Activated naive CD8-positive, alpha-beta T cell treated with anti-CD3 and anti-CD28 coated beads for 36 hours (primary cell): ENCODE results near the gene CYP3A5. TPM values are rescaled to one million over a fixed set of nuclear protein-coding genes. Genes with fewer than 3 reads are reported as not detected.
"Not testable (repeated sequence)": the region's sequence is repeated elsewhere in the genome, so short reads cannot be mapped to it uniquely, and the experiment has no call there.

Source experiments
- DNase-seq: peaks from one replicate; pipeline ENCODE4 v3.0.0; 2021
- H3K27ac Mint-ChIP-seq: one replicate; pipeline ENCODE4 v1.8.0; 2022; ENCODE audit warnings: mild to moderate bottlenecking, moderate library complexity, mixed read lengths
- H3K27me3 Mint-ChIP-seq: one replicate; pipeline ENCODE4 v1.8.0; 2022; ENCODE audit warnings: mild to moderate bottlenecking, mixed read lengths
- H3K36me3 Mint-ChIP-seq: one replicate; pipeline ENCODE4 v1.8.0; 2021; ENCODE audit warnings: mild to moderate bottlenecking, mixed read lengths
- H3K4me1 Mint-ChIP-seq: one replicate; pipeline ENCODE4 v1.8.0; 2021; ENCODE audit warnings: mixed read lengths
- H3K4me3 Mint-ChIP-seq: one replicate; pipeline ENCODE4 v1.8.0; 2022; ENCODE audit warnings: mild to moderate bottlenecking, moderate library complexity, mixed read lengths
- H3K9me3 Mint-ChIP-seq: one replicate; pipeline ENCODE4 v1.8.0; 2022; ENCODE audit warnings: mixed read lengths
- total RNA-seq, 2 experiments: library from RNA; stranded (reverse); gene quantifications; one replicate each; pipeline ENCODE4 v1.2.3, GENCODE V29; 2021

The CYP3A5 gene
- total RNA-seq: not detected

DNA sequence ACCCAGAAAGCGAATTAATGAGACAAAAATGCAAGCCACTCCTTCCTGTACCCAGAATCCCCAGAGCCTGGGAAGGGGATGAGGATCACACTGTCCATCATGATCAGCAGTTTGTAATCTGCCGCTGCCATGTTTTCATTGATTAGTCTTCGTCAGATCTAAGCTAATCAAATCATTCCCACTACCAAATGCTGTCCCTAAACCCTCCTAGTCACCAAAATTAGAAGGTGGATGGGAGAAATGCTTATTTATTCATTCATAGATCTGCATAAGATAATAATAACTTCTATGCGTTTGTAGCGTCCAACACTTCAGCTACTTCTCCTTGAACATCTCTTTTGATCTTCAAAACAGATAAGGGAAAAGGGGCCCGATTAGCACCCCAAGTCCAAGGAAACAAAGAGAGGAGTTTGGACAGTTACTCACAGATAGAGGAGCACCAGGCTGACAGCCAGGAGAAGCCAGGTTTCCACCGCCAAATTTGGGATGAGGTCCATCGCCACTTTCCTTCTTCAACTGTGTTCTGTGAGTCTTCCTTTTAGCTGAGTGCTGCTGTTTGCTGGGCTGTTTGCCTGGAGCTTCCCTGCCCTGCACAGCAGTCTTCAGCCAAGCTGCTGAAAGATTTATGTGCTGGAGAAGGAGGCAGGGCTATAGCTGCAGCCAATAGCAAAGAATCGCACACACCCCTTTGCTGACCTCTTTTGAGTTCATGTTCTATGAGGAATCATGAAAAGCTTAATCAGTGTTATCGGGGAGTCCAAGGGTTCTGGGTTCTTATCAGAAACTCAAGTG is at the start of gene CYP3A5:
Gene CYP3A5 (minus strand): TSS at position 597 of the 792 bp plus-strand sequence. CDS start 100 bp downstream, at position 497.
- peaks cover 14% of the 10 kb centered on the region for H3K4me1 Mint-ChIP-seq
- no peak within 1 kb of the TSS for H3K4me3 Mint-ChIP-seq
- DNase-seq: no peak
- H3K27ac Mint-ChIP-seq: no peak within 1 kb of the TSS
- H3K36me3 Mint-ChIP-seq: peaks cover 6% of the 10 kb centered on the region
- no peaks in the 10 kb centered on the region for H3K27me3 Mint-ChIP-seq
- peaks cover 6% of the 10 kb centered on the region for H3K9me3 Mint-ChIP-seq

DNA sequence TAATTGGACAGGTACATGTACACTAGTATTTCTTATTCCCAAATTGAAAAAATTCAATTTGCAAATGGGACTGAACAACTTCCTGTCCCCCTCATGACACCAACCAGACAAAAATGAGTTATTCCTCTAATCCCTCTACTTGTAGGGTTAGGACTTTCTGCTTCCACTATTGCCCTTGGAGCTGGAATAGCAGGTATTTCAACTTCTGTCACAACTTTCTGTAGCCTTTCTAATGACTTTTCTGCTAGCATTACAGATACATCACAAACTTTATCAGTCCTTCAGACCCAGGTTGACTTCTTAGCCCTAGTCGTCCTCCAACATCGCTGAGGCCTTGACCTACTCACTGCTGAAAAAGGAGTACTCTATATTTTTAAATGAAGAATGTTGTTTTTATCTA is 48.8 kb upstream of the CYP3A5 start:
- Mint-ChIP-seq H3K36me3 (peaks cover 4% of the 10 kb centered on the region), H3K27ac (no peak overlapping the region), H3K4me1 (peaks cover 10% of the 10 kb centered on the region), H3K9me3 (no peaks in the 10 kb centered on the region), H3K27me3 (no peaks in the 10 kb centered on the region), H3K4me3 (no peak overlapping the region)
- no peak for DNase-seq

DNA sequence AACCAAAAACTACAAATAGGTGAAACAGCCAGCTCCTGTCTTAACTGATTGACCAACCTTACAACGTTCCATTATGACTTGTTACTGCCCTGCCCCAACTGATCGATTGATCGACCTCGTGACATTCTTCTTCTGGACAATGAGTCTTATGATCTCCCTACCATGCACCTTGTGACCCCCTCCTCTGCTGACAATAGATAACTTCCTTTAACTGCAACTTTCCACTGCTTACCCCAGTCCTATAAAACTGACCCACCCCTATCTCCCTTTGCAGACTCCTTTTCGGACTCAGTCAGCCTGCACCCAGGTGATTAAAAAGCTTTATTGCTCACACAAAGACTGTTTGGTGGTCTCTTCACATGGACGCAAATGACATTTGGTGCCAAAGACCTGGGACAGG is 43.4 kb upstream of the CYP3A5 start:
- not testable (repeated sequence) for H3K27ac Mint-ChIP-seq, H3K27me3 Mint-ChIP-seq, H3K36me3 Mint-ChIP-seq, H3K4me3 Mint-ChIP-seq, H3K9me3 Mint-ChIP-seq, DNase-seq
- H3K4me1 Mint-ChIP-seq: peaks cover 17% of the 10 kb centered on the region

DNA sequence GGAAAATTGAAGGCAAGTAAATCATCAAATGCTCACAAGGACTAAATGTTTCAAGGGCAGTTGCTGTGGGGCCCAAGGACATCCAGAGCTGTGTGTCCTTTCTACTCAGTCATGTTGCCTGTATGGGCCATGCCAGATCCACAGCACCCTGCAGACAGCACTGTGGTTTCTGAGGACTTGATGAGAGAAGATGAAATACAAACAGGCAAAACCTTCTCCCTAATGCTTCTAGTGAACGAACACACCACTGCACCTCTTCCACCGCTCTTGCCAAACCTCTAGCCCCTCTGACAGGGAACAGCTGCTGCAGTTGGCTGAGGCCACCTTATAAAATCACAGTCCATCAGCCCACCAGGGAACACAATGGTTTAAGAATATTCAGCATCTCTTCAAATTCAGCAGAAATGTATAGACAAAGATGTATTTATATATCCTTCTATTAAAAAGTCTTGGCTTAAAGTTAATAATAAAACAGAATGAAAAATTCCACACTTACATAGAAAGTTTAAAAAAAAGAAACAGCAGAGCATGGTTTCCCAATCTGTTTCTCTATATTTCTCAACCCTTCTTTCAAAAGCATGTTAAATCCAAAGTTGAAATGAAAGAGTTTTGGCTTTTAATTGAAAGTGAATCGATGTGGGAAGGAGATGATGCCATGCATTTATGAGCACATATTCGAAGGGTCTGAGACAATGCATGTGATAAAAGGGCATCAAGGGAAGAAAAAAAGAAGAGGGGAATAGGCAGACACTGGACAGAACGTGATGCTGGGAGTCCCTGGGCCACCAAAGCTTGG is 41.2 kb upstream of the CYP3A5 start:
- Mint-ChIP-seq H3K9me3 (no peaks in the 10 kb centered on the region), H3K4me1 (peaks cover 17% of the 10 kb centered on the region), H3K4me3 (no peak overlapping the region), H3K27ac (no peak overlapping the region), H3K36me3 (peaks cover 4% of the 10 kb centered on the region), H3K27me3 (no peaks in the 10 kb centered on the region)
- no peak for DNase-seq

DNA sequence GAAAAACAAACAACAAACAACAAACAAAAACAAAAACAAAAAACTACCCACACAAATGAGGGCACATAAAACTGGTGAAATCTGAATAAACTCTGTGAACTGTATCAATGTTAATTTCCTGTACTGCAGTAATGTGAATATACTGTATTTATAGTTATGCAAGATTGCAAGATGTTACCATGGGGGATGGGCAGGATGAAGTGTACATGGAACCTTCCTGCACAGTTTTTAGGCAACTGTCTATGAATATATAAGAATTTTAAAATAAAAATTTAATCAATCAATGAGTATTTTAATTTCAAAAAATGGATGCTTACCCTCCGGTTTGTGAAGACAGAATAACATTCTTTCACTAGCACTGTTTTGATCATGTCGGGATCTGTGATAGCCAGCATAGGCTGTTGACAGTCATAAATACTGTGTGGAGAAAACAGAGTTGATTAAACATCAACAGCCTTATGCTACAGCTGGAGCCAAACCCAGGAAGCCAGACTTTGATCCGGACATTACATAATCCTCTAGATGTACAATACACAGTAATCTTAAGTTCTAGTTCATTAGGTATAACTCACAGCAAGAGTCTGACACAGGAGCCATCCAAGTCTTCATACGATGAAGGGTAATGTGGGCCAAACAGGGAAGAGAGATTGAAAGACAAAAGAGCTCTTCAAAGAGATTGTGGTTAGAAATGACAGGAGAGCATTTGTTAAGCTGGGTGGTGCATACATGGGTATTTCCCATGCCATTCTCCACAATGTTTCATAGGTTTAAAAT is 40.4 kb upstream of the CYP3A5 start:
- H3K27ac Mint-ChIP-seq: peak overlapping the region; percentile 18
- H3K36me3 Mint-ChIP-seq: peaks cover 5% of the 10 kb centered on the region
- peaks cover 17% of the 10 kb centered on the region for H3K4me1 Mint-ChIP-seq
- H3K4me3 Mint-ChIP-seq: no peak overlapping the region
- H3K9me3 Mint-ChIP-seq: no peaks in the 10 kb centered on the region
- DNase-seq: no peak
- H3K27me3 Mint-ChIP-seq: no peaks in the 10 kb centered on the region

DNA sequence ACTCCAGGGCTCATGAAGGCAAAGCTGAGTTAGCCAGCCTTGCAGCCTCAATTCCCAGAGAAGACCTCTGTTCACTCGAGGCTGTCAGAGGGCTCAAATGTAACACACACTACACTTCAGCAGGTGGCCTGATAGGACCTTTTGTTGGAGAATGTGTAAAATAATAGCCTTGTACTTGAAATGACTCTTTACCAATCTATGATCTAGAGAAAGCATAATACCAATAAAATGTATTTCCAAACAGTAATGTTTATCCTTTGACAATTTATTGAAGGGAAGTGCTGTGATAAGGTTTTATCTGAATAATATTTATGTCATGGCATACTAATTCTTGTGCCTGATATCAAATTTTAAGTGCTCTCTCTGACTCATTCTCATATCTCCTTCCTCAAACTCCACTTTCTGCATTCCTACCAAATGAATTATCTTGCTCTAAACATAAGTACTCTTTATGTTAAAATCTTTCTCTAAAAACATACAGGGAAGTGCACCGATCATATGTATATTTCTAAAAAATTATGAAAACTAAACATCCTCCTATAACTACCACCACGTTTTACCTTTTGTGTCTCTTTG is 34.3 kb upstream of the CYP3A5 start:
- no peak overlapping the region for H3K4me3 Mint-ChIP-seq
- H3K27ac Mint-ChIP-seq: no peak overlapping the region
- H3K27me3 Mint-ChIP-seq: no peaks in the 10 kb centered on the region
- H3K4me1 Mint-ChIP-seq: no peaks in the 10 kb centered on the region
- DNase-seq: no peak
- H3K9me3 Mint-ChIP-seq: peaks cover 3% of the 10 kb centered on the region
- H3K36me3 Mint-ChIP-seq: peaks cover 20% of the 10 kb centered on the region

DNA sequence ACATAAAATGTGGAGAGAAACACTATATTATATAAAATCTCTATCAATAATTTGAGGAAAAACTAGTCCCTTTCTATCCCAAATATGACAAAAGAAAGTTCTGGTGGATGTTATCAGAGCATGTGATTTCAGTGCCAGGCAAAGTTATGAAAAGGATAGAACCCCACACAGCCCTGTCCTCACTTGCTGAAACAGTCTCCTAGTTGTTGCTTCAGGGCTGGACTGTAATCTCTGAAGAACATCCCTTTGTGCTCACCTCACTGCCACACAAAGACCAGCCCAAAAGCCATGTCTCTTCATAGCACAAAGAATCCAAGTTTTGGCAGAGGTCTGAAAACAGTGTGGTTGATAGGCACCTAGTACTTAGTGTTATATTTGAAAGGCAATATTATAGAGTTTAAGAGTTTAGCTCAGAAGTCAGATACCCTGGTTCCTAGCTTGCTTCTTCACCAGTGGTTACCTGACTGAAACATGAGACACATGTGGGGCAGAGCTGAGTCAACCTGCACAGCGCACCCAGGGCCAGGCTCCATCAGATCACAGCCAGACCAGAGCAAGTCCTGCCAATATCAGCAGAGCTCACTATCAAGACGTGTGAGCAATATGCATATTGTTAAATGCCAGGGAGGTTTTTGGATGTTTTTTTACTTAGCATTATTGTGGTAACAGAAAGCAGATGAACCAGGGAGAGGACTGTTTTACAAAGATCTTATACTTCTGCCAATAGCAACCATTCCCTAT is 30.2 kb upstream of the CYP3A5 start:
- H3K27ac Mint-ChIP-seq: no peak overlapping the region
- DNase-seq: no peak
- H3K36me3 Mint-ChIP-seq: peaks cover 34% of the 10 kb centered on the region
- no peak overlapping the region for H3K4me3 Mint-ChIP-seq
- no peaks in the 10 kb centered on the region for H3K4me1 Mint-ChIP-seq
- peaks cover 17% of the 10 kb centered on the region for H3K9me3 Mint-ChIP-seq
- no peaks in the 10 kb centered on the region for H3K27me3 Mint-ChIP-seq

DNA sequence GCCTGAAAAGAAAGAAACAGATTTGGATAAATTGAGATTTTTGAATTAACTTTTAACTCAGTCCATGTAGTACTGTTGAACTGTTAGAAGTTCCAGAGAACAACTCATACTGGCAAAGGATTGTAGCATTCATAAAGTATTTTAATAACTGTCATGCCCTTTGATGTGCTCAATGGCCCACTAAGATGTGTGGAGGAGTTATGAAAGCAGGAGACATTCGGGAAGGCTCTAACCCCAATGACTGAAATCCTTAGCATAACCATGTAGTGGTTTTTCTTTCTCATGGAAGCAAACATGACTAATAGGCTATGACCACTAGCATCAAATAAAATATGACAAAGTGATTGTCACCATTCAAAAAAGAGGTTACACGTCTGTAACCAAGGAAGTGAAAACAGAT is 29.5 kb upstream of the CYP3A5 start:
- H3K4me1 Mint-ChIP-seq: no peaks in the 10 kb centered on the region
- DNase-seq: no peak
- no peak overlapping the region for H3K4me3 Mint-ChIP-seq
- no peaks in the 10 kb centered on the region for H3K27me3 Mint-ChIP-seq
- peaks cover 27% of the 10 kb centered on the region for H3K36me3 Mint-ChIP-seq
- H3K9me3 Mint-ChIP-seq: peaks cover 15% of the 10 kb centered on the region
- H3K27ac Mint-ChIP-seq: no peak overlapping the region

DNA sequence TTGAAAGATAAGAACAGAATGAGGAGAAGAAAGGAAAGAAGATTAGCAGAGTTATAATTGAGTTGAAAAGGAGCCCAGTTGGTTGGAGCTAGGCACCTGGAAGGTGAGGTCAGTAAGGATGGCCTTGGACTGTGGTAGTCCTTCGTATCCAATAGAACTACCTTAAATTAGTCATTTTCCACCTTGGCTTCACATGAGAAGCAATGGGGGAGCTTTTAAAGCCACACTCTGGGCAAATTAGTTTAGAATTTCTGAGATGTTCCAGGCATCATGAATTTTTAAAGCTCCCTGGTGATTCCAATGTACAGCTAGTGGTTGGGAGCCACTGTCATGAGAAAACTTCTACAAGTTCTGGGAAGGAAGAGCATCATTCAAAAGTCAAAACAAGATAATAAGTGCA is 27.3 kb upstream of the CYP3A5 start:
- Mint-ChIP-seq H3K9me3 (peaks cover 17% of the 10 kb centered on the region), H3K4me3 (no peak overlapping the region), H3K27ac (no peak overlapping the region), H3K36me3 (peaks cover 31% of the 10 kb centered on the region), H3K4me1 (no peaks in the 10 kb centered on the region), H3K27me3 (no peaks in the 10 kb centered on the region)
- no peak for DNase-seq

DNA sequence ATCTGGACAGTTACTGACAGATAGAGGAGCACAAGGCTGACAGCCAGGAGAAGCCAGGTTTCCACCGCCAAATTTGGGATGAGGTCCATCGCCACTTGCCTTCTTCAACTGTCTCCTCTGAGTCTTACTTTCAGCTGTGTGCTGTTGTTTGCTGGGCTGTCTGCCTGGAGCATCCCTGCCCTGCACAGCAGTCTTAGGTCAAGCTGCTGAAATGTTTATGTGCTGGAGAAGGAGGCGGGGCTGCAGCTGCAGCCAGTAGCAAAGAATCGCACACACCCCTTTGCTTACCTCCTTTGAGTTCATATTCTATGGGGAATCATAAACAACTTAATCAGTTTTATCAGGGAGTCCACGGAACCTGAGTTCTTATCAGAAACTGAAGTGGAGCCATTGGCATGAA is 20.1 kb upstream of the CYP3A5 start:
- Mint-ChIP-seq H3K4me1 (peaks cover 3% of the 10 kb centered on the region), H3K36me3 (peaks cover 5% of the 10 kb centered on the region), H3K4me3 (no peak overlapping the region), H3K27ac (no peak overlapping the region), H3K9me3 (peaks cover 2% of the 10 kb centered on the region), H3K27me3 (no peaks in the 10 kb centered on the region)
- no peak for DNase-seq

DNA sequence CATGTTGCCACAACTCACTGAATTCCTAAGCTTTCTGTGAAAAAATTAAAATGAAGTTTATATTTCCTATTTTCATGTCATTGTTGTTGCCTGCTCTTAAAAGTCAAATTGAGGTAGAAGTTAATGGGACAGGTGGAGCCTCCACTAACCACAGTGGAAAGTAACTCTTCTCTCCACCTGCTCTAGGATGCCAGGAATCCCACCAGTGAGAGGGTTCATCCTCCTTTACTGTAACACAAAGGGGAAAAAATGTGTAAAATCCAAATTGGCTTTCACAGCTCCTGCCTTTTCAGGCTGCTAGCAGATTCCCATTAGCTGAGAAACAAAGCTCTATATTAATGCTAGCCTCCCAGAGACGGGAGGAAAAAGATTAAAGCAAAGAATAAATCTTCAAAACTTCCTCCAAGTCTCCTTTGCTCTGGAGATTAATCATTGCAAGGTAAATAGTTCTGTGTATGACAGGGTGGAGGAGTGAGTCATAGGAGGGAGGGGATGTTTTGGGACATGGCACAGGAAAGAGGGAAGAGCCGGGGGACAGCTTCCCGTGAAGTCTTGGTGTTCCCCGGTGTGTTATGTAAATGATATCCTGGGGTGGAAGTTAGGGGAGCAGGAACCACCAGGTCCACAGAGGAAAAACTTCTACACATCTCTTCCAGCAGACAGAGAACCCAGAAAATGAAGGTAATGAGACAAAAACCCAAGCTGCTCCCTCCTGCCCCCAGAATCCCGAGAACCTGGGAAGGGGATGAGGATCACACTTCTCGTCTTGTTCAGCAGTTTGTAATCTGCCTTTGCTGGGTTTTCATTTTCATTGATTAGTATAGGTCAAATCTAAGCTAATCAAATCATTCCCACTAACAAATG is 19.3 kb upstream of the CYP3A5 start:
- H3K4me3 Mint-ChIP-seq, H3K27ac Mint-ChIP-seq, H3K27me3 Mint-ChIP-seq: not testable (repeated sequence)

DNA sequence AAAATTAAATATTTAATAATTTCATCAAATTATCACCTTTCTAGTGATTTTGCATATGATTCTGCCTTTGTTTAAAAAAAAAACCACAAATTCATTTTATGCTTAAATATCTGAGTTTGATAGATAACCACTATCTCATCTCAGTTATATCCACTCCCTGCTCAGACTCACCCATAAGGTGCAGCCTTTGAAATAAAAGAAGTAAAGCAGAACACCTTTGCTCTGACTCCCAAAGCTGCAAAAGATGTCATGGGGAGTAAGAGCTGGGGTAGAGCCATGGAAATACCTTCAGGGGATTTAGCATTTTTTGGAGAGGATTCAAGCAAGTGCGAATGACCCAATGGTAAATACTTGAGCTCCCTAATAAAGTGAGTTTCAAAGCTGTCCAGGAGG is 15.1 kb upstream of the CYP3A5 start:
- H3K9me3 Mint-ChIP-seq: peaks cover 8% of the 10 kb centered on the region
- DNase-seq: no peak
- H3K4me1 Mint-ChIP-seq: peaks cover 17% of the 10 kb centered on the region
- H3K27ac Mint-ChIP-seq: no peak overlapping the region
- H3K27me3 Mint-ChIP-seq: no peaks in the 10 kb centered on the region
- peaks cover 6% of the 10 kb centered on the region for H3K36me3 Mint-ChIP-seq
- no peak overlapping the region for H3K4me3 Mint-ChIP-seq

More for the DNA sequence above, 19.3 kb upstream of the CYP3A5 start:
- DNase-seq, H3K4me1 Mint-ChIP-seq, H3K9me3 Mint-ChIP-seq, H3K36me3 Mint-ChIP-seq: not testable (repeated sequence)

DNA sequence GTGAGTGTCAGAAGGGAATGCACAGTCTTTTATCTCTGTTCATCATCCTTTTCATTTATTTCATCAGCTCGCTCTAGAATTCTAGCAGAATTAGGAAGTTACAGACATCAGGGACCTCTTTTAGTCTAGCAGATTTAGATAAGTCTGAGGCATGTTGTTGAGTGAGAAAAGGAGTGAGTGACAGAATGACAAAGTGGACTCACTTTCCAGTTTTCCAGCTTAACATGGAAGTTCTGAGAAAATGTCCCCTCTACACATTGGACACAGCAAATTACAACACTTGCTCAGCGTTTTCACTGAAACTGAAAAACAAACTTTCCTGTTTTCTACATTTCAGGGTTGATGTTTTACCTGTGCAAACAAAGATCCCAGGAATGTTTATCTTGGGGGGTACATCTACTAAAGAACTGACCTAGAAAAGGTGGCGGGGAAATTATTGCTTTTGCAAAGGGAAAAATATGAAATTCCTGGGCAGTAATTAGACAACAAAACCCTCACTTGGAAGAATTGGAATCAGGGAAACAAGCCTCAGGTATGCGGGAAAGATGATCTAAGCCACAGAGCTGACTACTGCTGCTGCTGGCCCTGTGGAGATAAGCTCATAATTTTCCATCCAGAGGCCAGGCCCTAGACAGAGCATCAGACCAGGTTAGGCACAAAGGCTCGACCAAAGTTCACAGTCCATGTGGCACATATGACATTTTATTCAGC is 14.6 kb upstream of the CYP3A5 start:
- no peak for DNase-seq
- peaks cover 6% of the 10 kb centered on the region for H3K36me3 Mint-ChIP-seq
- H3K4me1 Mint-ChIP-seq: peaks cover 17% of the 10 kb centered on the region
- H3K27ac Mint-ChIP-seq: no peak overlapping the region
- H3K9me3 Mint-ChIP-seq: peaks cover 8% of the 10 kb centered on the region
- H3K4me3 Mint-ChIP-seq: no peak overlapping the region
- no peaks in the 10 kb centered on the region for H3K27me3 Mint-ChIP-seq
